ENCODE results near the gene SERPIND1.

DNA sequence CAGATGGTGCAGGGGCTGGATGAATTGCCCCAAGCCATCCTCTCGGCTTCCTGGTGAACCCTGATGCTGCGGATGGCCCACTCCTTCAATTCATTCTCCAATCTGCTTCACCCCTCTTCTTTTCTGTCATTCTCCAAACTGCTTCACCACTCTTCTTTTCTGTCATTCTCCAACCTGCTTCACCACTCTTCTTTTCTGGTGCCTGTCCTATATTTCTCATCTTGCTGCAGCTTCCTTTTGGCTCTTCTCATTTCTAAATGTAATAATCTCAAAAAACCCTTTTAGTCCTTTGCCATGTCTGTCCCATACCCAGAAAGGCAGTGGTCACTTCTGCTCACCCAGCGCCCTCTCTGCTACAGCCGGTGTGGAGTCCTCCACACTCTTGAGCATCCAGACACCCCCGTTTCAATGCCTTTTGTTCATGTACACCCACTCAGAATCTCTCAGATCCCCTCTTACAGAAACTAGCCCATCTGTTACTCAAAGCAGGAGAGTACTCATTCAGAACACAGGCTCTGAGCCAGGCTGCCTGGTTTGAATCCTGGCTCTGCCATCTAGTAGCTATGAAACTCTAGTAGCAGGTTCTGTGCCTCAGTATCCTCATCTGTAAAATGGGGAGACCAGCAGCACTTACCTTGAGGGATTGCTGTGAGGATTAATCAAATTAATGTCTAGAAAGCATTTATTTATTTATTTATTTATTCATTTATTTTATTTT is 14.9 kb downstream of the SERPIND1 start:
- TF ChIP-seq, protein P1, sequence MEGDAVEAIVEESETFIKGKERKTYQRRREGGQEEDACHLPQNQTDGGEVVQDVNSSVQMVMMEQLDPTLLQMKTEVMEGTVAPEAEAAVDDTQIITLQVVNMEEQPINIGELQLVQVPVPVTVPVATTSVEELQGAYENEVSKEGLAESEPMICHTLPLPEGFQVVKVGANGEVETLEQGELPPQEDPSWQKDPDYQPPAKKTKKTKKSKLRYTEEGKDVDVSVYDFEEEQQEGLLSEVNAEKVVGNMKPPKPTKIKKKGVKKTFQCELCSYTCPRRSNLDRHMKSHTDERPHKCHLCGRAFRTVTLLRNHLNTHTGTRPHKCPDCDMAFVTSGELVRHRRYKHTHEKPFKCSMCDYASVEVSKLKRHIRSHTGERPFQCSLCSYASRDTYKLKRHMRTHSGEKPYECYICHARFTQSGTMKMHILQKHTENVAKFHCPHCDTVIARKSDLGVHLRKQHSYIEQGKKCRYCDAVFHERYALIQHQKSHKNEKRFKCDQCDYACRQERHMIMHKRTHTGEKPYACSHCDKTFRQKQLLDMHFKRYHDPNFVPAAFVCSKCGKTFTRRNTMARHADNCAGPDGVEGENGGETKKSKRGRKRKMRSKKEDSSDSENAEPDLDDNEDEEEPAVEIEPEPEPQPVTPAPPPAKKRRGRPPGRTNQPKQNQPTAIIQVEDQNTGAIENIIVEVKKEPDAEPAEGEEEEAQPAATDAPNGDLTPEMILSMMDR (IDR thresholded peaks at IDR 0.05; ENCODE audit: low read length) = no peak
- no peak for TF ChIP-seq EZH2 (optimal IDR thresholded peaks at IDR 0.05; ENCODE audit: low read depth, low read length)
- TF ChIP-seq EZH2phosphoT487 (IDR thresholded peaks at IDR 0.05; ENCODE audit: low read length) = no peak
